ENCODE results near the gene CIRBP. TPM values are rescaled to one million over a fixed set of nuclear protein-coding genes. Genes with fewer than 3 reads are reported as not detected.

CIRBP gene
- total RNA-seq, 1 experiment from 2014 or later: 263 TPM

DNA sequence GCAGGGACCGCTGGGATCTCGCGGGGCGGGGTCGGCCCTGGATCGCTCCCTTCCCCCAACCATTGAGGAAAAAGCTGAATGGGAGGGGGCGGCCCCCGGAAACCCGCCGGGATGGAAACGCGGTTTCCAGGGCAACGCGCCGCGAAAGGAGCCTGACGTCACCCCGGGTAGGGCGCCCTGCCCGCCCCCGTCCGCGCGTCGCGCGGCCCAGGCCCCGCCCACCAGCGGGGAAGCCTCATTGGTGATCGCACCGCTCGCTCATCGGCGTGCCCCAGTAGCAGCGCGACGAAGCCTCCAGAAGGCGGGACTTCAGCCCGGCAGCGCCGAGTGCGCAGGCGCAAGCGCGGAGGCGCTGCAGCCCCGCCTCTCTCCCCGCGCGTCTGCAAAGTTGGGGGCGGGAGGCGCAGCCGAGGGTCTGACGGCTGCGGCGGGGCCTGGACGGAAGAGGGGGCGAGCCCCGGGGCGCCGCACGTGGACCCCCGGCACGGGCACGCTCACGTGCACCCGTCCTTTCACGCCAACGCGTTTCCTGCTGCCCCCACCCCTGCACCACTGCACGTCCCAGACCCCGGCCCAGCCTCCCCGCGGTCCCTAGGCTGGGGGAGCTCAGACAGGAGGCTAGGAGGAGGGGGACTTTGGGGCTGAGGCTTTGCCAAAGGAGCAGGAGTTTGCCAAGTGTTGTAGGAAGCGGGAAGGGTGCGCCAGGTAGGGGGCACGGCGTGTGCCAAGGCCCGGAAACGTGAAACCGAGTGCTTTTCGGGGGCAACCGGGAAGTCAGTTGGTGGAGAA is 8.2 kb upstream of the CIRBP start:
- peaks cover 9 to 39% (median 23%) of the 10 kb centered on the region in 3 experiments for H3K36me3 Mint-ChIP-seq (ENCODE audit: insufficient read depth in 1 of 3, low read depth in 3 of 3)

More for the DNA sequence above, 8.2 kb upstream of the CIRBP start:
- H3K18ac ChIP-seq (ENCODE audit: insufficient read length, low read depth, low read length): peak overlapping the region; percentile 74
- TF ChIP-seq, protein P1, sequence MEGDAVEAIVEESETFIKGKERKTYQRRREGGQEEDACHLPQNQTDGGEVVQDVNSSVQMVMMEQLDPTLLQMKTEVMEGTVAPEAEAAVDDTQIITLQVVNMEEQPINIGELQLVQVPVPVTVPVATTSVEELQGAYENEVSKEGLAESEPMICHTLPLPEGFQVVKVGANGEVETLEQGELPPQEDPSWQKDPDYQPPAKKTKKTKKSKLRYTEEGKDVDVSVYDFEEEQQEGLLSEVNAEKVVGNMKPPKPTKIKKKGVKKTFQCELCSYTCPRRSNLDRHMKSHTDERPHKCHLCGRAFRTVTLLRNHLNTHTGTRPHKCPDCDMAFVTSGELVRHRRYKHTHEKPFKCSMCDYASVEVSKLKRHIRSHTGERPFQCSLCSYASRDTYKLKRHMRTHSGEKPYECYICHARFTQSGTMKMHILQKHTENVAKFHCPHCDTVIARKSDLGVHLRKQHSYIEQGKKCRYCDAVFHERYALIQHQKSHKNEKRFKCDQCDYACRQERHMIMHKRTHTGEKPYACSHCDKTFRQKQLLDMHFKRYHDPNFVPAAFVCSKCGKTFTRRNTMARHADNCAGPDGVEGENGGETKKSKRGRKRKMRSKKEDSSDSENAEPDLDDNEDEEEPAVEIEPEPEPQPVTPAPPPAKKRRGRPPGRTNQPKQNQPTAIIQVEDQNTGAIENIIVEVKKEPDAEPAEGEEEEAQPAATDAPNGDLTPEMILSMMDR (conservative IDR thresholded peaks at IDR 0.05): no peak
- WGBS (ENCODE audit: extremely low coverage, insufficient read length, low lambda C conversion rate): no CpG with 5 or more reads among the region's 83 CpGs
- no peaks in the 10 kb centered on the region; a peak in 1 of 5 replicates for H3K9me3 Mint-ChIP-seq
- no peaks in the 10 kb centered on the region for H4K20me1 ChIP-seq (ENCODE audit: control insufficient read depth, insufficient read depth, insufficient read length)
- H2BK20ac ChIP-seq (ENCODE audit: low read depth, low read length, poor library complexity, severe bottlenecking): no peak overlapping the region
- H4K91ac ChIP-seq (ENCODE audit: insufficient read length, low read depth, low read length): no peak overlapping the region
- no peak overlapping the region for H2BK120ac ChIP-seq (ENCODE audit: low read depth, low read length, poor library complexity, severe bottlenecking)
- peak overlapping the region; percentile 84 to 93 for H3K4me3 Mint-ChIP-seq
- H3K9ac ChIP-seq (ENCODE audit: extremely low read depth, insufficient read length, low read length): peak overlapping the region; percentile 31
- H3K56ac ChIP-seq (ENCODE audit: insufficient read length, low read depth, low read length): no peak overlapping the region
- H3K4me1 Mint-ChIP-seq: peaks cover 58 to 62% of the 10 kb centered on the region in 2 experiments
- no peak overlapping the region for H3K4ac ChIP-seq (ENCODE audit: low read depth, low read length)
- H2AFZ ChIP-seq (ENCODE audit: low read length): no peak overlapping the region
- H4K8ac ChIP-seq (replicated peaks; ENCODE audit: insufficient read length, low read depth, low read length): no peak overlapping the region
- no peaks in the 10 kb centered on the region for H3K9me3 ChIP-seq (ENCODE audit: control insufficient read depth, low read depth, low read length)
- peaks cover 4% of the 10 kb centered on the region; the same call in 1 of the 2 replicates for H3K4me1 ChIP-seq (ENCODE audit: insufficient read depth, low read length)
- peak overlapping the region; percentile 74 for H3K14ac ChIP-seq (ENCODE audit: insufficient read depth, low read length)
- H3K27ac Mint-ChIP-seq: peak overlapping the region; percentile 74 to 96 (median 96); a peak in 6 of 7 replicates
- H3K23me2 ChIP-seq (ENCODE audit: insufficient read length, low read depth, low read length, poor library complexity, severe bottlenecking): peaks cover 20% of the 10 kb centered on the region
- H3K27me3 Mint-ChIP-seq (ENCODE audit: low read depth): no peaks in the 10 kb centered on the region; the same call in 1 of the 2 replicates
- peak; percentile 97 for DNase-seq
- no peak overlapping the region for H3K27ac ChIP-seq (ENCODE audit: insufficient read length, low read depth, low read length)
- no peaks in the 10 kb centered on the region for H3K27me3 ChIP-seq (ENCODE audit: insufficient read depth, low read length)
- H4K5ac ChIP-seq (ENCODE audit: insufficient read length, low read depth, low read length): no peak overlapping the region
- no peaks in the 10 kb centered on the region for H3K79me2 ChIP-seq (ENCODE audit: insufficient read depth, low read length)
- no peak overlapping the region for H2AK5ac ChIP-seq (ENCODE audit: insufficient read length, low read length)
- no peaks in the 10 kb centered on the region for H3K79me1 ChIP-seq (ENCODE audit: insufficient read depth, low read depth, low read length, poor library complexity, severe bottlenecking)
- H3K23ac ChIP-seq (ENCODE audit: insufficient read length, low read depth, low read length): no peak overlapping the region
- no peak overlapping the region for H3T11ph ChIP-seq (ENCODE audit: low read length)
- no peak overlapping the region for H2BK5ac ChIP-seq (ENCODE audit: insufficient read length, low read length)
- no peak overlapping the region for H2BK12ac ChIP-seq (ENCODE audit: insufficient read length, low read depth, low read length)
- H2BK15ac ChIP-seq (ENCODE audit: low read depth, low read length): no peak overlapping the region
- peak overlapping the region; percentile 84 for H3K4me2 ChIP-seq (ENCODE audit: insufficient read depth, insufficient read length, low read length)
